Right renal pelvis (tissue), 4 donors: ENCODE results near the gene C6orf141. TPM values are rescaled to one million over a fixed set of nuclear protein-coding genes. Genes with fewer than 3 reads are reported as not detected.
"Not testable (repeated sequence)": the region's sequence is repeated elsewhere in the genome, so short reads cannot be mapped to it uniquely, and the experiment has no call there.

ENCODE experiments used
- DNase-seq, 4 donors: peaks; one replicate each; pipeline ENCODE4 v3.0.0-alpha.2; 2013; ENCODE audit warnings: low read depth in 4 of 4, low spot score in 3 of 4, missing footprints in 1 of 4
- polyA plus RNA-seq, 4 donors: library from polyadenylated mRNA; unstranded; fragments of 120-200 nt; gene quantifications; one replicate each; pipeline ENCODE4 v1.2.1, GENCODE V29; 2013; ENCODE audit not compliant: insufficient read length in 4 of 4

C6orf141 gene
- polyA plus RNA-seq, 4 donors = 0.53 to 0.90 (median 0.66) TPM

DNA sequence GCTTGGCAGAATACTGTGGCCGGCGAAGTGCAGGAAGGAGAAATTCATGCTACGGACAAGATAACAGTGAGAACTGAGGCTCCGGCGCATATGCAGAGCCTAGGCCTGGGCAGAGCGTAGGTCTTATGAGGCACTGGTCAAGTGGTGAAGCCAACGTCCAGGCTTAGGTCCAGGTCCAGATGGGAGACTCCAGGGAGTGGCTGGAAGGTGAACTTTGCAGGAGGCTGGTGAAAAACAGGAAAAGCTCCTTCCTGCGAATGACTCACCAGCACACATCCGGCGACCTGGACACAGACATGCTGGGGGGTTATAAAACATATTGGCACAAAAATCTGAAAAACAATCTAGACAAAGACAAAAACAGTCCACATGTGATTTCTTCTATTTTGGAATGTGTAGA is 15.4 kb downstream of the C6orf141 start:
- DNase-seq = no peak

DNA sequence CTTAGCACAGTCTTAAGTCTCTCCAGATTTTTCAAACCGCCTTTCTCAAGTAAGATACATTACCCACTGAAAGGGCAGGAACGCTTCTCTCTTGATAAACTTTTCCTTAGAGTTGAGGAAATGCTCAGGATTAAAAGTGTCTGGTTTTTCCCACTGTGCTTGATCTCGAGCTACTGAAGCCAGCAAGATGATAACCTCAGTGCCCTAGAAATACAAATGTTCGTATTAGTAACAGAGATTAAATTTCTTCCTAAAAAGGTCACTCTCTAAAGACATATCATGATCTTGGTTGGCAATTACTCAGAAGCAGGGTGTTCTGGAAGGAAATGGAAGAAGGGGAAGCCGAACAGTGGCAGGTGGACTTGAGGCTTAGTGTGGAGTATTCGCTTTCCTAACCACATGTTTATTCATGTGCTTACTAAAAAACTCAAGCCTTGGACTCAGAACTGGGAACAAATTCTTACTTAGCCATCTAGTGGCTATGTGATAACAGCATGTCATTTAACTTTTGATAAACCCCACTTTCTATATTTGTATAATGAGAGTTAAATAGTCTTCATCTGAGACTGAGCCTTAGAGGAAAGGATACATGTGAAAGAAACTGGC is 20.1 kb downstream of the C6orf141 start:
- no peak for DNase-seq

DNA sequence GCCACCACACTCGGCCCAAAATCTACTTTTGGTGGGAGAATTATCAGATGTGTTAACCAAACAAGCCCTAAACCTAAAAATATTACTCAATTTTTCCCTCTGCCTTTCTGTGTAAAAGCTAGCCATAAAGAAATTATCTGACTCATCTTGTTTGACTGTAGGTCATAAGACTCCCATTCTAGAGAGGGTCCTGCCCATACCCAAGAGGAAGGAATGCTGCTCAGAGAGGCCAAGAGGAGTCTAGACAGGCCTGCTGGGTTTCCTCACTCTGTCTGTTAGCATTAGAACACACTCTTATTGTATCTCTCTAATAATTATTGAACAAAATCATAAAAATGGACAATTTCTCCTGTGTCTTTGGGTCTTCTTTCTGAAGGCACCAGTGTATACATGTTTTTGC is 26.1 kb downstream of the C6orf141 start:
- DNase-seq = no peak

DNA sequence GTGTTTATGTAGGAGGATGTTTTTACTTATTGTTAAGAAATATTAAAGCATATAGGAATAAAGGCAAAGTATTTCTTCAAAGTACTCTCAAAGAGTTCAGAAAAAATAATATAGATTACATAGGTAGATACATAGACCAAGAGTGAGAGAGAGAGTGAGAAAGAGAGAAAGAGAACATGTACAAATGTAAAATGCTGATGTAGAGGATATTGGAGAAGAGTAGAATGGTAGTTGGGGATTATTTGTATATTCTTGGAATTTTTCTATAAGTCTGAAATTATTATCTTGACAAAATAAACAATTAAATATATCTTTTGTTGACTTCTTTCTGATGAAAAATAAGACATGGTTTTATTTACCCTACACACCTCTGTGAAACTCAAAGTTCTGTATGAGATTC is 29.2 kb downstream of the C6orf141 start:
- no peak for DNase-seq

DNA sequence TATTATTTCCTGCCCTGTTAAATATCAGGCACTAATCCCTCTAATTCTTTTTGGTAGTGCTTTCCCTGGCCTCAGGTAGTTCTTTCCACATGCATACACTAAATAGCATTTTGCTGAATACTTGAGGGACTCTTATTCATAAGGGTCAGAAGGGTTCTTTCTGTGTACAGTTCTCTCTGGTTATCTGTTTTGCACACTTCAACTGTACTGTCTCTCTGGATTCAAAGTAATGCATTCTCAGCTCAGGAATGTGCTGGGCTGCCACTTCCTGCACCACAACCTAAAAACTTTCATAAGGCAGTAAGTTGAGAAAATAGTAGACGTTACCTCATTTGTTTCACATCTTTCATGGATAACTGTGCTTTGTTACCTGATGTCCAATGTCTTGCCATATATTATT is 32.1 kb downstream of the C6orf141 start:
- no peak for DNase-seq

DNA sequence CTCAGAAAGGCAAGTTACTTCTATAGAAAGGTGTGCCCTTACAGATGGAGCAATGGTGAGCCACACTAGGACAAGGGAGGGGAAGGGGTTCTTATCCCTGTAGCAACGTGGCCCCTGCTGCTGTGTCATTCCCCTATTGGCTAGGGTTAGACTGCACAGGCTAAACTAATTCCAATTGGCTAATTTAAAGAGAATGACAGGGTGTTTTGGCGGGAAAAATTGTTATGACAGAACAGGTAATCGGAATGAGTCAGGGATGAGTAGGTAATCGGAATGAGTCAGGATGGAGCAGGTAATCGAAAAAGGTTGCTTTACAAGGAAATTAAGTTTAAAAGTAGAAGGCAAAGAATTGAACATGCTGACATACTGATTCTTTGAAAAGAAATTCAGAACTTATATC is 36.8 kb downstream of the C6orf141 start:
- not testable (repeated sequence) for DNase-seq

Other genes starting within 250 kb of the C6orf141 start
- gene MMUT, start 87.4 kb upstream of the C6orf141 start, polyA plus RNA-seq = 10 to 100 TPM; 50.7 to 57.6 (median 56.4) TPM
- gene CENPQ, start 87.3 kb upstream of the C6orf141 start, polyA plus RNA-seq = 10 to 100 TPM; 12.7 to 17.4 (median 13.6) TPM
- not detected for gene GLYATL3, start 50.7 kb upstream of the C6orf141 start, polyA plus RNA-seq
- 1 to 10 TPM in 3 of 4 donors, under 1 TPM in 1; 0.86 to 1.3 (median 1.2) TPM for gene RHAG, start 86.2 kb downstream of the C6orf141 start, polyA plus RNA-seq
- under 1 TPM; 0.04 to 0.21 (median 0.18) TPM for gene CRISP2, start 162.9 kb downstream of the C6orf141 start, polyA plus RNA-seq
- under 1 TPM in 3 of 4 donors, not detected in 1; 0.08 to 0.42 (median 0.24) TPM for gene CRISP3, start 193.7 kb downstream of the C6orf141 start, polyA plus RNA-seq
- gene PGK2, start 236.6 kb downstream of the C6orf141 start, polyA plus RNA-seq = not detected